Measurements from ENCODE around the gene AGXT.

AGXT gene

GRCh38 chr2:240861547-240861946 is 7.1 kb upstream of the AGXT start:
- in situ Hi-C loops (cut with HindIII; ENCODE audit: low pct_ligation_motif_present, low pct_unique_long_range_greater_than_20kb, low sequenced_read_pairs), result no loop called here
- DNase-seq, result no peak

DNA sequence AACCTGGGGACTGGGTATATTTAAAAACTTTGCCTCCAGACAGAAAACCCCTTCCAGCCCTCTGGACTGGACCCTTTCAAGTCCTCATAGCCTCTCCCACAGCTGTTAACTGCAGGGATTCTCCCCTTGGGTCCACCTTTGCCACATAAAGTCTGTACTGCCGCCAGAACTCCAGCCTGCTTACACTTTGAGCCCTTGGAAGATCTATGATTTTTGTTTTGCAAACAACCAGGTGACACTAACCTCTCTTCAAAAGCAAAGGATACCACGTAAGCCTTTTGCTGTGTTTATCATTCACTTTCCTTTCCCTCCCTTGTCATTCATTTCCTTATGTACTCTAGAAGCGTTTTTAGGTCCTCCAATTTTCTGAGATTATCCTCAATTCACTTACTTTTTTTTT is 4.1 kb upstream of the AGXT start:
- DNase-seq, result no peak
- in situ Hi-C loops (cut with HindIII; ENCODE audit: low pct_ligation_motif_present, low pct_unique_long_range_greater_than_20kb, low sequenced_read_pairs), result no loop called here

DNA sequence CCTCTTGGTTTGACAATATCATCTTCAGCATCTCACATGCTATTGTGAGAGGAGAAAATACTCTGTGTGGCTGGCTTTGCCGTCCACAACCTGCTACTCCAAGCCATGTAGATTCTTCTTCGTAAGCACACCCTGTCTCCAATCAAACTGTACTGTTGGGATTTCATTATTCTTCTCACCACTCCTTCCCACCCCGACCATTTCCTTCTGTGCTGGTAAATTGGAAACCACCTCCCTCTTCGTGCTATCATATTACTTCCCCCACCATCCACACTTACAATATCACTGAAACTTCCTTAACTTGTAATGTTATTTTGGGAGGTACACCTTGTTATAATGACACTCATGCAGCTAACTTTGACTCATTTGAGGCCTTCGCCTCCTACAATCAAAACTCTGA is 3.2 kb upstream of the AGXT start:
- no peak for DNase-seq
- in situ Hi-C loops (cut with HindIII; ENCODE audit: low pct_ligation_motif_present, low pct_unique_long_range_greater_than_20kb, low sequenced_read_pairs), result no loop called here

- no peak for DNase-seq
- in situ Hi-C loops (cut with HindIII; ENCODE audit: low pct_ligation_motif_present, low pct_unique_long_range_greater_than_20kb, low sequenced_read_pairs), result no loop called here
Observed at GRCh38 chr2:240869109-240869955, 708 bp downstream of the AGXT start.

DNA sequence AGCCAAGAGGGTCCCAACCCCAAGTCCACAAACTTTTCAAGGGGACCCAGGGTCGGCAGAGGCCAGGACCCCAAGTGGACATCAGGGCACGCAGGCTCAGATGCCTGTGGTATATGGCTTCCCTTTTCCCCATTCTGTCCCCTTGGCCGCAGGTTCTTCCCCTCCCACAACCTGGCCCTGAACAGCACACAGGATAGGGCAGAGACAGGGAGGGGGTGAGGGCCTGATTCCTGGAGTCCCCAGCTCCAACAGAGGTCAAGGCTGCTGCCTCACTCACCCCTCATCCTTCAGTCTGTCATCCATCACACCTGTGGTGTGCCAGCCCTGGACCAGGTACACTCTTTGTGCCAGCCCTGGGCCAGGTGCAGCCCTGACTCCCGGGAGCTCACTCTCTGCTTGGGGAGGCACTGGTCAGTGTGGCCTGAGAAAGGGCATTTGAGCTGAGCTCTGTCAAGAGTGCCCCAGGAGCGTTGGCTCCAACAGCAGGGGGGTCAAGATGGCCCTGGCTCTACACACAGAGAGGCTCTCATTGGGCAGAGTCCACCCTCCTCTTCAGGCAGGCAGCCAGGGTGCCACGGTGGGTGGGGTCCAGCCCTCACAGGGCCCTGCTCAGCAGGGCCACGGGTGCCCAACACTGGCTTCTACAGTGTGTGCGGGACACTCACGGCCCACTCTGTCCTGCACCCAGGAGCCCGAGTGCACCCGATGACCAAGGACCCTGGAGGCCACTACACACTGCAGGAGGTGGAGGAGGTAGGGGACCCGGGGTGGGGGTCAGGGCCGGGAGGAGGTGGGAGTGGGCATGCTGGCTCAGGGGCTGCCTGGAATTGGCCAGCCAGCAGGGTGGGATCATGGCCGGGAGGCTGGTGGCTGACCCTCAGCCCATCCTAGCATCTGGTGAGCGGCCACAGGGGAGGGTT is 1.6 kb downstream of the AGXT start:
- DNase-seq, result no peak
- in situ Hi-C loops (cut with HindIII; ENCODE audit: low pct_ligation_motif_present, low pct_unique_long_range_greater_than_20kb, low sequenced_read_pairs), result no loop called here

DNA sequence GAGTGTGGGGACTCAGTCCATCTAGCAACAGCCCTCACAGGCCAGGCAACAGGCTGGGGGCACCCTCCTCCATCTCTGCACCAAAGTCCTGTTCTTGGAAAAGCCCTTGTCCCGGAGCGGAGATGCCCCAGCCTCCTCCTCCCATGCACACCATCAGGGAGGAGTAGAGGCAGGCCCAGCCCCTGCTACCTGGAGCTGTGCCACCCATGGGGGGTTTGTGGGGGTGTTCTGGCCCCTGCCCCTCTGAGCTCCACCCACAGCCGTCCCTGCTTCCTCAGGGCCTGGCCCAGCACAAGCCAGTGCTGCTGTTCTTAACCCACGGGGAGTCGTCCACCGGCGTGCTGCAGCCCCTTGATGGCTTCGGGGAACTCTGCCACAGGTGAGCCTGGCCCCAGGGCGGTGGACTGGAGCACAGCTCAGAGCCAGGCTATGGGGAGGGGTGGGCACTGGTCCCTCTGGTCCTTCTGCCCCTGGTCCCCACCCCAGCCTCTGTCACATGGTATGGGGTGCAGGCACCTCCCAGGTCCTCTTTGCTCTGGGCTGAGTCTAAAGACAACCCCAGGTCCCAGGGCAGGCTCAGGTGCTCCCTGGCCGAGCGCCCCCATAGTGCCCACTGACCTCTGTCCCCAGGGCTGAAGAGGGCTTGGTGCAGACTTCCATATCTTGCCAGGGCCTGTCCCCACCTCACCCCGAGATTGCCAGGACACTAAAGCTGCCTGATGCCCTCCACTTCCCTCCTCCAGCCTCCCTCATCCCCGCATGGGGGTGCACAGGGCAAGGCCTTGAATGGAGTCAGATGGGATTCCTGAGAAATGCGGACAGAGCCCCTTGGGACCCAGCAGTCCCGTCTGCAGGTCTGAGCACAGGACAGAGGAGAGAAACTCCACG is 2.7 kb downstream of the AGXT start:
- DNase-seq, result no peak
- in situ Hi-C loops (cut with HindIII; ENCODE audit: low pct_ligation_motif_present, low pct_unique_long_range_greater_than_20kb, low sequenced_read_pairs), result no loop called here

DNA sequence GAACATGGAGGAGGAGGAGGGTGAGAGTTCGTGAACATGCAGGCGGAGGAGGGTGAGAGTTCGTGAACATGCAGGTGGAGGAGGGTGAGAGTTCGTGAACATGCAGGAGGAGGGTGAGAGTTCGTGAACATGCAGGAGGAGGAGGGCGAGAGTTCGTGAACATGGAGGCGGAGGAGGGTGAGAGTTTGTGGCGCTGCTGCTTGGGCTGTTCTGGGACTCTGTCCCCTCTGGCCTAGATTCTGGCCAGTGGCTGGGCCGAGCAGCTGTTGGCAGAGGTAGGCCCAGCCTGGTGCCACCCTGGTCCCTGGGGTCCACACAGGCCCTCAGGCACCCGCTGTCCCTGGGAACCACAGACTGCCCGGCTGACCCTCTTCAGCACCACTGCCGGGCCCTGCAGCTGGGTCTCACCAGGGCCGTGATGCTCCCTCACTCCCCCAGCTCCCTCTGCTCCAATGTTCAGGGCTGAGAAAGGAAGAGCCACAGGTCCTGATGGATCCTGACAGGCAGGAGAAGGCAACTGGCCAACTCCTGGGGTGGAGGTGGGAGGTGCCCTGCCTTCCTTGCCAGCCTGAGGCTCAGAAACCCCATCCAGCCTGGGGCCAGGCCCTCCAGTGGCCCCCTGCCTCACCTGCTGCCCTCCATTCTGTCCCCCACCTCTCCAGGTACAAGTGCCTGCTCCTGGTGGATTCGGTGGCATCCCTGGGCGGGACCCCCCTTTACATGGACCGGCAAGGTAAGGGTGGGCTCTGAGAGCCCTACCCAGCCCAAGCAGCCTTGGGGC is 3.9 kb downstream of the AGXT start:
- in situ Hi-C loops (cut with HindIII; ENCODE audit: low pct_ligation_motif_present, low pct_unique_long_range_greater_than_20kb, low sequenced_read_pairs), result no loop called here
- no peak for DNase-seq

DNA sequence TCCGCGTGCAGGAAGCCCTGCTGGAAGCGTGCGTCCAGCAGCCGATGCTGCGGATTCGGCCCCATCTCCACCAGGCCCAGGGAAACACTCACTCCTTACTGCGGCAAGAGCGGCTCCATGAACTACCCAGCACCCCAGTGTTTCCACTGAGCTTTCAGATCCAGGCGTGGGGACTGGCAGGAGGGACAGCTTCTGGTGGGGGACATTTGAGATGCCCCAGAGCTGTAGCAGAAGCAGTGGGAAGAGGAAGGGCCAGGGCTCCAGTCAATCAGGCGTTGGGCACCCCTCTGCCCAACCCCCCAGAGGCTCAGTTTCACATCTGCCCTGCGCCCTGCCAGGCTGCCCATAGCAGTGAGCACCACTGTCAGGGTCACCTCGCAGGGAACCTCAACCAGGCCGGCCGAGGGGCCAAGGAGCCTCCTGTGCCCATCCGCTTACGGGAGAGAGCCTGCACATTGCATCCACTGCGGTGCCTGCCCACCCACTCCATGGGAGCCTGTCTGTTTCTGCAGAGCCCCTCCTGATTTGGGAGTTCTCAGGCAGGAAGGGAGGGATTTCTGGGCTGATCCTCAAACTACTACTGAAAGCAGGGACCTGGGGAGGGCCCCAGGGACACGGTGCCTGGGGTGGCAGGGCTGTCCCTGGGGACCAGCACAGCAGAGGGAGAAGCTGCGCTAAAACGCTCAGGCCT is 4.6 kb downstream of the AGXT start:
- no peak for DNase-seq
- in situ Hi-C loops (cut with HindIII; ENCODE audit: low pct_ligation_motif_present, low pct_unique_long_range_greater_than_20kb, low sequenced_read_pairs), result no loop called here

- DNase-seq, result no peak
- in situ Hi-C loops (cut with HindIII; ENCODE audit: low pct_ligation_motif_present, low pct_unique_long_range_greater_than_20kb, low sequenced_read_pairs), result no loop called here
Observed at GRCh38 chr2:240873805-240874714, 5.4 kb downstream of the AGXT start.

- in situ Hi-C loops (cut with HindIII; ENCODE audit: low pct_ligation_motif_present, low pct_unique_long_range_greater_than_20kb, low sequenced_read_pairs), result no loop called here
Observed at GRCh38 chr2:240874715-240875227, 6.1 kb downstream of the AGXT start.

GRCh38 chr2:240875228-240876034 is 6.8 kb downstream of the AGXT start:
- in situ Hi-C loops (cut with HindIII; ENCODE audit: low pct_ligation_motif_present, low pct_unique_long_range_greater_than_20kb, low sequenced_read_pairs), result no loop called here

More at GRCh38 chr2:240874715-240875227, 6.1 kb downstream of the AGXT start:
- DNase-seq, result no peak

GRCh38 chr2:240876035-240876474 is 7.4 kb downstream of the AGXT start:
- in situ Hi-C loops (cut with HindIII; ENCODE audit: low pct_ligation_motif_present, low pct_unique_long_range_greater_than_20kb, low sequenced_read_pairs), result no loop called here
- DNase-seq, result no peak

More at GRCh38 chr2:240875228-240876034, 6.8 kb downstream of the AGXT start:
- no peak for DNase-seq

DNA sequence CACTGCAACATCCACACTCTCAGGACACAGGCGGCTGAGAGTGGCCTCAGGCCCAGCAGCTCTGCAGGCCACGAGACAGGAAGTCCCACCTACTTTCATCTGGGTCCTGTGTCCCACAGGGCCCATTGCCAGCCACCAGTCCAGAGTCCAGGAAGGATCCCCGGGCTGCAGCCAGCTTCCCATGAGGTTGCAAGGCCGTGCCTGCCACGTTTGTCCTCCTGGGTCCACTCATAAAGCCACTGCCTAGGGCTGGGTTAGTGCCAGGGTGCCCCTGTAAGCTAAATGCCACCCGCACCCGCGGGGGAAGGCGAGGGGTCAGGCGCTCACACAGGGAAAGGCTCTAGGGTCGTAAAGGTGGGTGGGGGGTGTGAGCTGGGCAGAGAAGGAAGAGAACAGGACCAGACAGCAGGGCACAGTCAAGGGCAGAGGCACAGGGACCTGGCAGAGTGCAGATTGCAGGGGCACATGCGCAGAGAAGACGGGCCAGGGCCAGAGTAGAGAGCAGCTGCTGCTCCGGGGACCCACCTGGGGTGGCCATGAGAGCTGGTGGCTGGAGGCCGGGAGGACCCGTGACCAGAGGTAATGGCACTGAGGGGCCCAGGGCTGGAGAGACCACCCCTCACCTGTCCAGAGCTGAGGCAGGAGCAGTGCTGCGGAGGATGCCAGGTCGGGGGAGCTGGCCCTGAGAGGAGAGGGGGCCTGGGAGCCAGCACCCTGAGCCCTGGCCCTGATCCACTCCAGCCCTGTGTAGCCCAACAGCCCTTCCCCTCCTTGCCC is 8.0 kb downstream of the AGXT start:
- in situ Hi-C loops (cut with HindIII; ENCODE audit: low pct_ligation_motif_present, low pct_unique_long_range_greater_than_20kb, low sequenced_read_pairs), result no loop called here
- no peak for DNase-seq

DNA sequence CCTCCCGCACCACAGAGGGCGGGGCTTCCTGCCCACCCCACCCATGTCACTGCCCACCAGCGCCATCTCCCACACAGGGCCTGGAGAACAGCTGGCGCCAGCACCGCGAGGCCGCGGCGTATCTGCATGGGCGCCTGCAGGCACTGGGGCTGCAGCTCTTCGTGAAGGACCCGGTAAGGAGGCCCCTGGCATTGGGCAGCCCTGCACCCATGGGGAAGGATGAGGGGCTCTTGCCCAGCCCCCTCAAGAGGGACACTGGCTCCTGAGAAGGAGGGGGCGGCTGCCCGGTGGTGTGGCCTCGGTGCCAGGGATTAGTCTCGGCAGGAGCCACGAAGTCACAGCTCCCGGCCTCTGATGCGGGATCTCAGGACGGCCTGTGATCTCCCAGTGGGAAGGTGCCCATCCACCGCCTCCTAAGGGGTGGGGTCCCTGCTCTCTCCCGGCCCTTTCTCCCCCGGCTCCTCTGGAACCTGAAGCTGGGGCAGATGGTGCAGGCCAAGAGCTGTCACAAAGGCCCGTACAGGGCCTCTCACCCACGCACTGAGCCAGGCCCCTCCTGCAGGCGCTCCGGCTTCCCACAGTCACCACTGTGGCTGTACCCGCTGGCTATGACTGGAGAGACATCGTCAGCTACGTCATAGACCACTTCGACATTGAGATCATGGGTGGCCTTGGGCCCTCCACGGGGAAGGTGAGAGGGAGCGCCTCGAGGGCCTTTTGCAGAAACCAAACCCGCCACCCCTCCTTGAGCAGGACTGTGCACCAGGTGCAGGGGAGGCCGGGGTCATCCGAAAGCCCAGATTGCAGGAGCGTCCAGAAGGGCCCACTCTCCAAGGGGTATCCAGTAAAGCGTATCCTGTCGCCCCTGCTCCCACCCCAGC is 9.1 kb downstream of the AGXT start:
- in situ Hi-C loops (cut with HindIII; ENCODE audit: low pct_ligation_motif_present, low pct_unique_long_range_greater_than_20kb, low sequenced_read_pairs), result no loop called here
- no peak for DNase-seq

All from ACHN (cell line).